Vagina (tissue), 2 donors: ENCODE results near the gene FGGY.

ENCODE experiments used
- CTCF ChIP-seq, 3 experiments: fragments of 450-650 bp in 2 of 3; fragments of 200-600 bp in 1 of 3; sonication (generic) in 1 of 3; IDR thresholded peaks; one replicate each; pipeline ENCODE4 v1.5.1; 2017 to 2019; ENCODE audit warnings: antibody characterized with exemption in 3 of 3, mild to moderate bottlenecking in 2 of 3, moderate library complexity in 2 of 3
- POLR2A ChIP-seq, 2 donors: fragments of 450-650 bp; IDR thresholded peaks; one replicate each; pipeline ENCODE4 v1.6.1; 2017; ENCODE audit warnings: antibody characterized with exemption in 2 of 2, mild to moderate bottlenecking in 2 of 2, moderate library complexity in 2 of 2
- POLR2AphosphoS5 ChIP-seq, 2 donors: sonication (generic); formaldehyde crosslinking; IDR thresholded peaks; one replicate each; pipeline ENCODE4 v1.9.0; 2017; ENCODE audit warnings: antibody characterized with exemption in 2 of 2, mild to moderate bottlenecking in 2 of 2, low read depth in 1 of 2; ENCODE audit not compliant: insufficient read depth in 1 of 2

GRCh38 chr1:59322814-59323213 is 25.9 kb downstream of the FGGY start:
- no peak for TF ChIP-seq POLR2A (IDR thresholded peaks at IDR 0.05)
- no peak for TF ChIP-seq CTCF (IDR thresholded peaks at IDR 0.05)
- TF ChIP-seq POLR2AphosphoS5 (IDR thresholded peaks at IDR 0.05; ENCODE audit: insufficient read depth in 1 of 2, low read depth in 1 of 2): no peak
